ENCODE measurements around the gene ACKR4. TPM values are rescaled to one million over a fixed set of nuclear protein-coding genes. Genes with fewer than 3 reads are reported as not detected.

ACKR4 gene
- total RNA-seq, 4 donors from 2014 or later = 1.8 to 8.9 (median 2.6) TPM

GRCh38 chr3:132564070-132564465 lies 33.0 kb upstream of the ACKR4 start:
- H3K4me3 ChIP-seq = no peak overlapping the region
- no peaks in the 10 kb centered on the region for H3K9me3 ChIP-seq
- TF ChIP-seq, protein P1, sequence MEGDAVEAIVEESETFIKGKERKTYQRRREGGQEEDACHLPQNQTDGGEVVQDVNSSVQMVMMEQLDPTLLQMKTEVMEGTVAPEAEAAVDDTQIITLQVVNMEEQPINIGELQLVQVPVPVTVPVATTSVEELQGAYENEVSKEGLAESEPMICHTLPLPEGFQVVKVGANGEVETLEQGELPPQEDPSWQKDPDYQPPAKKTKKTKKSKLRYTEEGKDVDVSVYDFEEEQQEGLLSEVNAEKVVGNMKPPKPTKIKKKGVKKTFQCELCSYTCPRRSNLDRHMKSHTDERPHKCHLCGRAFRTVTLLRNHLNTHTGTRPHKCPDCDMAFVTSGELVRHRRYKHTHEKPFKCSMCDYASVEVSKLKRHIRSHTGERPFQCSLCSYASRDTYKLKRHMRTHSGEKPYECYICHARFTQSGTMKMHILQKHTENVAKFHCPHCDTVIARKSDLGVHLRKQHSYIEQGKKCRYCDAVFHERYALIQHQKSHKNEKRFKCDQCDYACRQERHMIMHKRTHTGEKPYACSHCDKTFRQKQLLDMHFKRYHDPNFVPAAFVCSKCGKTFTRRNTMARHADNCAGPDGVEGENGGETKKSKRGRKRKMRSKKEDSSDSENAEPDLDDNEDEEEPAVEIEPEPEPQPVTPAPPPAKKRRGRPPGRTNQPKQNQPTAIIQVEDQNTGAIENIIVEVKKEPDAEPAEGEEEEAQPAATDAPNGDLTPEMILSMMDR (IDR thresholded peaks at IDR 0.05) = no peak
- TF ChIP-seq EP300 (IDR thresholded peaks at IDR 0.05) = no peak
- TF ChIP-seq POLR2AphosphoS5 (IDR thresholded peaks at IDR 0.05) = no peak
- no peak for TF ChIP-seq POLR2A (IDR thresholded peaks at IDR 0.05)
- H3K27me3 ChIP-seq = no peaks in the 10 kb centered on the region
- no peaks in the 10 kb centered on the region for H3K4me1 ChIP-seq
- no peak for DNase-seq (ENCODE audit: low spot score in 2 of 2)
- 56% methylated on average over 2 of the region's 2 CpGs for WGBS
- H3K36me3 ChIP-seq = peaks cover 3% of the 10 kb centered on the region
- H3K27ac ChIP-seq = no peak overlapping the region

DNA sequence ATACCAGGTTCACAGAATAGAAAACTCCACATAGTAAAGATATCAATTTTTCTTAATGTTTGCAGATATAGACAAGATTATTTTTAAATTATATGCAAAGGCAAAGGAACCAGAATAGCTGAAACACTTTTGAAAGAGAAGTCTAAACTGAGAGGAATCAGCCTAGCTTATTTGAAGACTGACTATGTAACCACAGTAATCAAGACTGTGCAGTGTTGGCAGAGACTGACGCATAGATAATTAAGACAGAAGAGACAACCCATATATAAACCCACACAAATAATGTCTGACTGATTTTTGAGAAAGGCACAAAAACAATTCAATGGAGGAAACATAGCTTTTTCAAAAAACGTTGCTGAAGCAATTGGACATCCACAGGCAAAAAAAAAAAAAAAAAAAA lies 28.6 kb upstream of the ACKR4 start:
- DNase-seq (ENCODE audit: low spot score in 2 of 2) = no peak
- no peaks in the 10 kb centered on the region for H3K9me3 ChIP-seq
- WGBS = 50% methylated on average over 2 of the region's 2 CpGs
- no peaks in the 10 kb centered on the region for H3K27me3 ChIP-seq
- no peak overlapping the region for H3K4me3 ChIP-seq
- H3K4me1 ChIP-seq = peaks cover 9% of the 10 kb centered on the region
- H3K27ac ChIP-seq = no peak overlapping the region
- H3K36me3 ChIP-seq = no peaks in the 10 kb centered on the region
- TF ChIP-seq POLR2AphosphoS5 (IDR thresholded peaks at IDR 0.05) = no peak
- TF ChIP-seq, protein P1 (IDR thresholded peaks at IDR 0.05) = no peak
- no peak for TF ChIP-seq POLR2A (IDR thresholded peaks at IDR 0.05)
- no peak for TF ChIP-seq EP300 (IDR thresholded peaks at IDR 0.05)

- 25% methylated on average over 2 of the region's 2 CpGs for WGBS
Observed at GRCh38 chr3:132569153-132569552, 27.9 kb upstream of the ACKR4 start.

DNA sequence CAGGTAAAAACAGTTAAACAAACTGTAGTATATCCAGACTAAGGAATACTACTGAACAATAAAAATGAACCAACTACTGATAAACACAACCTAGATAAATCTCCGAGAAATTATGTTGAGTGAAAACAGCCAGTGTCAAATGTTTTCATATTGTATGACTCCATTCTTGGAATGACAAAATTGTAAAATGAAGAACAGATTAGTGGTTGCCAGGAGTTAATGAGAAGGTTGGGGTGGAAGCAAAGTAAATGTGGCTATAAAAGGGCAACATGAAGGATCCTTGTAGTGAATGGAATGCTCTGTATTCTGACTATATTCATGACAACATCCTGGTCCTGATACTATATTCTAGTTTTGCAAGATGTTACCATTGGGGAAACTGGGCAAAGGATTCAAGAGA lies 27.5 kb upstream of the ACKR4 start:
- Histone ChIP-seq H3K9me3 (no peaks in the 10 kb centered on the region), H3K27ac (no peak overlapping the region), H3K27me3 (no peaks in the 10 kb centered on the region), H3K4me1 (peaks cover 18% of the 10 kb centered on the region), H3K4me3 (no peak overlapping the region), H3K36me3 (peaks cover under 1% of the 10 kb centered on the region)
- no peak for DNase-seq (ENCODE audit: low spot score in 2 of 2)
- TF ChIP-seq POLR2AphosphoS5 (IDR thresholded peaks at IDR 0.05) = no peak
- TF ChIP-seq POLR2A (IDR thresholded peaks at IDR 0.05) = no peak
- TF ChIP-seq, protein P1 (IDR thresholded peaks at IDR 0.05) = no peak
- TF ChIP-seq EP300 (IDR thresholded peaks at IDR 0.05) = no peak
- 30% methylated on average over 1 of the region's 1 CpG for WGBS

More at GRCh38 chr3:132569153-132569552, 27.9 kb upstream of the ACKR4 start:
- Histone ChIP-seq H3K36me3 (no peaks in the 10 kb centered on the region), H3K4me1 (peaks cover 14% of the 10 kb centered on the region), H3K27me3 (no peaks in the 10 kb centered on the region), H3K9me3 (no peaks in the 10 kb centered on the region), H3K27ac (no peak overlapping the region), H3K4me3 (no peak overlapping the region)
- DNase-seq (ENCODE audit: low spot score in 2 of 2) = no peak
- TF ChIP-seq POLR2AphosphoS5 (IDR thresholded peaks at IDR 0.05) (no peak), POLR2A (IDR thresholded peaks at IDR 0.05) (no peak), EP300 (IDR thresholded peaks at IDR 0.05) (no peak)
- TF ChIP-seq, protein P1 (IDR thresholded peaks at IDR 0.05) = no peak

GRCh38 chr3:132570016-132570415 lies 27.1 kb upstream of the ACKR4 start:
- Histone ChIP-seq H3K27ac (no peak overlapping the region), H3K36me3 (peaks cover 4% of the 10 kb centered on the region), H3K4me1 (peaks cover 21% of the 10 kb centered on the region), H3K4me3 (no peak overlapping the region), H3K9me3 (no peaks in the 10 kb centered on the region), H3K27me3 (no peaks in the 10 kb centered on the region)
- DNase-seq (ENCODE audit: low spot score in 2 of 2) = no peak
- WGBS = 48% methylated on average over 2 of the region's 2 CpGs
- TF ChIP-seq POLR2AphosphoS5 (IDR thresholded peaks at IDR 0.05) = no peak
- TF ChIP-seq, protein P1 (IDR thresholded peaks at IDR 0.05) = no peak
- no peak for TF ChIP-seq EP300 (IDR thresholded peaks at IDR 0.05)

Data from suprapubic skin (tissue), 4 donors.